Skin epidermis (tissue), 12 donors: Measurements from ENCODE around the gene SBF2.
"Not testable (repeated sequence)": the region's sequence is repeated elsewhere in the genome, so short reads cannot be mapped to it uniquely, and the experiment has no call there.

Experiments
- H3K27ac ChIP-seq, 21 experiments: fragments of 200-600 bp; sonication (generic) in 11 of 21; one replicate each; pipeline ENCODE4 v1.5.0; 2020; ENCODE audit warnings: mild to moderate bottlenecking in 3 of 21, inconsistent platforms in 2 of 21, moderate library complexity in 2 of 21
- H3K4me3 ChIP-seq, 7 experiments: fragments of 200-600 bp; sonication (generic) in 2 of 7; one replicate each; pipeline ENCODE4 v1.5.0; 2020; ENCODE audit warnings: inconsistent platforms in 2 of 7, mild to moderate bottlenecking in 2 of 7, moderate library complexity in 1 of 7

The SBF2 gene

DNA sequence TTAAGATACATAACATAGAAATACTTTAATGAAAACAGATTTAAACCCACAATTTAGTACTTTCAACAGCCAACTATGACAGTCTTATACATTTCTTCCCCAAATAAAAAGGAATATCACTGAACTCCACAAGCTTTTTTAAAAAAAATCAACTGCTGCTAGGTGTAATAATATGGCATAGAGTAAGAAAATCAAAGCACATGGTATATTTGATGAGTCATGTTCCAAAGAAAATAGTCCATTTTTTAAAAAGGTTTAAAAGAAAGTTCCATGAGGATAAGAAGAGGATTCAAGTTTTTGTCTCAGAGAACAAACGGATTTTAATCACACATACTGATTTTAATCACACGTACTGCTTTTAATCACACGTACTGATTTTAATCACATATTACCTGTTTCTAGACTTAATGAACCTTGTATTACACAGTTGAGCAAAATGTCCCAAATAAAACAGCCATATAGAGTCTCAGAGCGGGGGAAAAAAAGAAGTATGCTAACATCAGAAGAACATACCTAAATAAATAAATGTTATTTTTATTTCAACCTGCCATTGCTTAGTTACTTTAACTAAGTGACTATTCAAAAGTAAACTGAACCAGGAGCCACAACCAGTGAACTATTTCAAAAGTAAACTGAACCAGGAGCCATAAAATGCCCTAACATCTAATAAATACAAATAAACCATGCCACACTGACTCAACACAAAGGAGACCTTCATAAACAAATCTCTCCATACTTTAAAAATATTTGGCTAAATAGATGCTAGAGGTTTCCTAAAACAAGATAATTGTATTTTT, 198.4 kb downstream of the SBF2 start:
- Histone ChIP-seq H3K4me3 (no peak overlapping the region), H3K27ac (no peak overlapping the region)

DNA sequence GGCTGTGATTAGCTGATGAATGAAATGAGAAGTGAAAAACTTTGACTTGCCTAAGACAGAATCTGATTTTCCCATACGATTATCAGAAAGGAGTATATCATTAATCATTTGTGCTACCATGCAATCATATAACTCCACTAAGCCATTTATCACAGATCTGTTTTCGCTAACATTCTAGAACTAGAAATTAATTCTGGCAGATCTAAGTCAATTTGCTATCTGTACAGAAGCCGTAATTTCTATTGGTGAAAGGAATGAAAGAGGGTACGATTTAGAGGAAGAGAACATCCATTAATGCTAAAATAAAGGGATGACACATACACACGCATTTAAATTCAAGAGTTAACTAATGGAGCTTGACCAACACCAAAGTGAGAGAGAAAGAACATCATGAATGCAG, 201.6 kb downstream of the SBF2 start:
- H3K4me3 ChIP-seq = no peak overlapping the region
- H3K27ac ChIP-seq = no peak overlapping the region

DNA sequence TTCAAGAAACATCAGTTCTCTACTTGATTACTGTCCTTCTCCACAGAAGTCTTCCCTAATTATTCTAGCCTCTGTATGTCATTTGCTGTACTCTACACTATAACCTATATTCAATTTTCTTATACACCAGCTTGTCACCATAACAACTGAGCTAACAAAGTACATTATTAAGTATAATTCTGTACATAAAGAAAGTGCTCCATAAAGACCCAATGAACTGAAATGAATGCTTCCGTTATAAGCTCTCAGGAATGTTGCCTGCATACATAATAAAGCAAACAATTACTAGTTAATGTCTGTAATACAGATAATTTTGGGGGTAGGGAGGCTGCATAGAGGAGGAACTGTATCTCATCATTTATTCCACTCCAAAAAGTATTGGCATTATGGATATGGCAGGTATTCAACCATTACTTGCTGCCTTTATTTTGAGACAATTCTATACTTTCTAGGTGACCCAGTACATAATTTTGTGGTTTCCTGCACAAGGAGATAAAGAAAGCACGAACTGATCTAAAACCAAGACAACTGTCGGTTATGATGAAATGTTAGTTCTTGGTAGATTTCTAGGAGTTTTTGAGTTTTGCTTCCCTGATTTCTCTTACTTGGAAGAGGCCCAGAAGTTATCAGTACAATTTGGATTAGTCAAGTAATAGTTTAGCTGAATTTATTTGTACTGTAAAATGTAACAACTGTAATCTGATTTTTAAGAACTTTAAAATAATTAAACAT, 202.5 kb downstream of the SBF2 start:
- Histone ChIP-seq H3K4me3 (no peak overlapping the region), H3K27ac (no peak overlapping the region)

DNA sequence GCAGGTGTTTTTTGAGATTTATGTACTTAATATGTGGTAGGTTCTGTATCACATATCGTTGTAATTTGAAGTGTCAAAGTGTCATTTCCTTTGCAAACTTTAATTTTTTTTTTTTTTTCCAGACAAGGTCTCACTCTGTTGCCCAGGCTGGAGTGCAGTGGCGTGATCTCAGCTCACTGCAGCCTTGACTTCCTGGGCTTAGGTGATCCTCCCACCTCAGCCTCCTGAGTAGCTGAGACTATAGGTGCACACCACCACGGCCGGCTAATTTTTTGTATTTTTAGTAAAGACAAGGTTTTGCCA, 206.1 kb downstream of the SBF2 start:
- not testable (repeated sequence) for H3K27ac ChIP-seq, H3K4me3 ChIP-seq

DNA sequence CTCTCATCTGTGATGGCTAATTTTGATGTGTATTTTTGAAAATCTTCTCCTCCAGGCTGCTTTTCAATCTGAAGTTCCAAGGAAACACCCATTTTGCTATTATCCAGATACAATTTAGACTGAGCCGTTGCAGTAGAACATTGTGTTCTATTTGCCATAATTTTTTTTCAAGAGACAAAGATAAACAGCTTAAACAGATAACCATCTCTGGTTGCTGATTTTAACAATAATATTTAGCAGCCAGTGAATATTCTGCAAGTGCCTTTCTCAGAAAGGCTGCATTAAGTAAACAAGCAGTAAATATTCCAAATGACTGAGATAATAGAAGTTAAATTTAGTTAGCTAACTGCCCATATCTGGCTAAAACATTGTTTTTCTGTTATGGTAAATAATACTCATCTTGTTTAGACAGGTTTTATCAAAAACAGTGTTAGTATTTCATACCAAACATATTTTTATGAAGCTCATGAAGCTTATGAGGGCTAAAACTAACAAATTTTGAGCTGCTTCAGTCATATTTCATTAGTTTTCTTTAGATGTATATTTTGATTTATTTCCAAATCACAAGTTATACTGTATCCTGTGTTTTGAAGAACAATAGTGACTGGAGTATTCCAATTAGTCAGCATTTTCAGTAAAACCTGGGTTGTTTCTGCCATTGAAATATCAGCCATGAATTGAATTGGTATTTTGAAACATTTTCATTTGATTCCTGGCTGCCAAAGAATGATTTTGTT, 206.7 kb downstream of the SBF2 start:
- no peak overlapping the region for H3K4me3 ChIP-seq
- H3K27ac ChIP-seq = no peak overlapping the region

DNA sequence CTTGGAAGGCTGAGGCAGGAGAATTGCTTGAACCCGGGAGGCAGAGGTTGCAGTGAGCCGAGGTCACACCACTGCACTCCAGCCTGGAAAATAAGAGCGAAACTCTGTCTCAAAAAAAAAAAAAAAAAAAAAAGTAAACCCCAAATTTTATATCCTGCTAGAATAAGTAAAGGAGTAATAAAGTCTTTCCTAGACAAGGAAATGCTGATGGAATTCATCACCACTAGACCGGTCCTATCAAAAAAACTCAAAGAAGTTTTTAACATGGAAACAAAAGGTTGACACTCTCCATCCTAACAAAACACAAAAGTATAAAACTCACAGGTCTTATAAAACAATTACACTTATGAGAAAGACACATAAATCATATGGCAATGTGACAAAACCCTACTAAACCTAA, 213.9 kb downstream of the SBF2 start:
- Histone ChIP-seq H3K27ac (no peak overlapping the region), H3K4me3 (no peak overlapping the region)

DNA sequence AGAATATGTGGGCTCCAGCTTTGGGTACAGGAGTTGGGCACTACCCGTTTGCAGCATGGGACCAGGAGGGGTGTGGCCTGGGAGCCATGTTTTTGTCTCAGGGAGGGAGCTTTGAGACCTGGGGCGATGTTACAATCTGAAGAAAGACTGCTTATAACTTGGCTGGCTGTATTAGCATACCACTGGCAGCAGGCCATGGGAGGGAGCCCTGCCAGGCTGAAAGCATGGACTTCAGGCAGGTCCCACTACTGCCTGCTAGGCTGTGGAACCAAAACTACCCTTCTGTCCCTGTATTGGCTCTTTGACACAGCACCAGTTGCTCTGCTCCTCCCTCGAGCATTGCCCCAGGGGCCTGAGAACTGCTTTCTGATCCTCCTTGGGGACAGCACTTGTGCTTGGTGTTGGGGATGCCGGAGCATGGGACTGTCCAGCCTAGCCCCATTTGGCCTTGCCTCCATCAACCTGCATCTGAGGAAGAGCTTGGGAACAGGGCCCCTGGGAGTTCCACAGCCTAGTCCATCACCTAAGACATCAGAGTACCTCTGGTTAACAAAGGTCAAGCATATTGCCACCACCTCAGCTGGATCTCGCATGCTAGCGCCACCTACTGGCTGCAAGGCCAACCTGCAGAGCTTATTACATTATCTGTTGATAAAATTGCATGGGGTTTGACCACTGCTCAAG, 217.4 kb downstream of the SBF2 start:
- Histone ChIP-seq H3K4me3 (no peak overlapping the region), H3K27ac (no peak overlapping the region)

DNA sequence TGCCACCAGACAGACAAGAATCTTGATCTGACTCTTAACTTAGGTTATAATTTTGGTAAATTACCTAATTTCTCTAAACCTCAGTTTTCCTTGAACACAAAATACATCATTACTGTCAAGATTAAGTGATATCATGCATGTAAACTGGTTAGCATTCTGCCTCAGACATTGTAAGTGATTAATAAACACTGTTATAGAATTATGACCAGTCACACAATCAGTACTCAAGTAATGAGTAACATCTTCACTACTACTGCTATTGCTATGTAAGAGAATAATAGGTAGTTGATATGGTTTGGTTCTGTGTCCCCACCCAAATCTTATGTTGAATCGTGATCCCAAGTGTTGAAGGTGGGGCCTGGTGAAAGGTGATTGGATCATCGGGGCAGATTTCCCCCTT, 218.9 kb downstream of the SBF2 start:
- Histone ChIP-seq H3K4me3 (no peak overlapping the region), H3K27ac (no peak overlapping the region)

DNA sequence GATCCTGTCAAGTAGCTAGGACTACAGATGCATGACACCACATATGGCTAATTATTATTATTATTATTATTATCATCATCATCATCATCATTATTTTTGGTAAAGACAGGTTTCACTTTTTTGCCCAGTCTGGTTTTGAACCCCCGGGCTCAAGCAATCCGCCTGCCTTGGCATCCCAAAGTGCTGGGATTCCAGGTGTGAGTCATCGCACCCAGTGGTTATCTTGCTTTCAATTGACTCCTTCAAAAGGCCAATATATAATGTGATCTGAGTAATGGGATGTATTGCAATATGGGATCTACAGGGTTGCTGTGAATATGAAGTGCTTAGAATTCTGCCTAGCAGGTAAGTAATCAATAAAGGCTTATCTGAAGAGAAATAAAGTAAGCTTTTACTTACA, 221.2 kb downstream of the SBF2 start:
- Histone ChIP-seq H3K27ac (no peak overlapping the region), H3K4me3 (no peak overlapping the region)

DNA sequence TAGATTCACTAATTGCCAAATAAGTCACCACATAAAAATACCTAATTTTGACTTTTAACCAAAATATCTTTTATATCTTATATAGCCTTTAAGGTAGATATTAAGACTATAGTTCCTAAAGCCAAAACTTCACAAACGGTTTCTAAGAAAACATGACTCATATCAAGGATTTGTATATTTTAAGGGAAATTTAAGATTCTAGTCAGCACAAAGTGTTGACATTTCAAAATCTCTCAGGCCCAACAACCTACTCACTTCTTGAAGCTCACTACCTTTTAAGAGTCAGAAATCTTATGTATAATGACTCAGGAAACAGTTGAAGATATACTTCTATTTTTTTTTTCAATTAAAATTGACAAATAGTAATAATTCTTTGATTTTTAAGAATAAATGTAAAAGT, 221.9 kb downstream of the SBF2 start:
- no peak overlapping the region for H3K4me3 ChIP-seq
- no peak overlapping the region for H3K27ac ChIP-seq

DNA sequence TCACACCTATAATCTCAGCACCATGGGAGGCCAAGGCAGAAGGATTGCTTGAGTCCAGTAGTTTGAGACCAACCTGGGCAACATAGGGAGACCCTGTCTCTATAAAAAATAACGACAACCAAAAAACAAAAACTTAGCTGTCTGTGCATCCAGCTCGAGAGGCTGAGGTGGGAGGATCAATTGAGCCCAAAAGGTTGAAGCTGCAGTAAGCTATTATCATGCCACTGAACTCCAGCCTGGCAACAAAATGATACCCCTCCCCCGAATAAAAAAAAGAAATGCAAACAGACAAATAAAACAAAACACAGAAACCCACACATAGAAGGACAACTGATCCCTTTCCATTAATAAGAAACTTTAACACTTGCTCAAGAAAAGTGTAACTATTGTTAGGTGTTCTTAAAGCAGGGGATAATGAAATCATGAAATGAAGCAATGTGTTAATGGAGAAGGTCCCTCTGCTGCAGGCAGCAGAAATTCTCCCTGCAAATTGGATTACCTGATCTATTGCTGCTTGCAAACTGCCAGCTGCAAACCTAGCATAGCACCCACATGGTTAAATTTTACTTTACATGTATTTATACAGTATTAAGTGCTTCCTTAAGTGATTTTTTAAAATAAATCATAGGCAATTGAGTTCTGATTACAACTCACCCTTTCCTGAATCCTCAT, 226.3 kb downstream of the SBF2 start:
- H3K27ac ChIP-seq = no peak overlapping the region
- H3K4me3 ChIP-seq = no peak overlapping the region

DNA sequence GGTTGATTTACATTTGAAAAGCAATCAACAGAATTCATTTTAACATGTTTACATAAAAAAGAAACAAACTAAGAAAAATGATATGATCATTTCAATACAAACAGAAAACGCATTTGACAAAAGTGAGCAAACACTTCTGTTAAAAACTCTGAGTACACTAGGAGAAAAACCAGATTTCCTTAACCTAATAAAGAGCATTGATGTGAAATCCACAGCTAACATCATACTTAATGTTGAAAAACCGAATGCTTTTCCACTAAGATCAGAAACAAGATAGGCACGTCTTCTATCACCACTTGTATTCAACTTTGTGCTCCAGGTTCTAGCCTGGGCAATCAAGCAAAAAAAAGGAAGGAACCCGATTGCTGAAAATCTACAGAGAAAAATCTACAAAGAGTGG, 227.6 kb downstream of the SBF2 start:
- Histone ChIP-seq H3K27ac (no peak overlapping the region), H3K4me3 (no peak overlapping the region)

DNA sequence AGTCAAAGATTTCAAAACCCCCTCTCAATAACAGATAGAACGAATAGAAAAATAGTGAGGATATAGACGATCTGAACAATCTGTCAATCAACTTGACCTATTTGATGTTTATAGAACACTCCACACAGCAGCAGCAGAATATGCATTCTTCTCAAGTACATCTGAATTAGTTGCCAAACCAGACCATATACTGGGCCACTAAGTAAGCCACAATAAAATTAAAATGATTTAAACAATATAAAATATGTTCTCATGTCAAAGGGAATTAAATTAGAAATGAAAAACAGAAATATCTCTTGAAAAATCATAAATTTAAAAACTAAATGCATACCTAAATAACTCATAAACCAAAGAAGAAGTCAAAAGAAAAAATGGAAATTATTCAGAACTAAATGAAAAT, 229.2 kb downstream of the SBF2 start:
- Histone ChIP-seq H3K27ac (no peak overlapping the region), H3K4me3 (no peak overlapping the region)

DNA sequence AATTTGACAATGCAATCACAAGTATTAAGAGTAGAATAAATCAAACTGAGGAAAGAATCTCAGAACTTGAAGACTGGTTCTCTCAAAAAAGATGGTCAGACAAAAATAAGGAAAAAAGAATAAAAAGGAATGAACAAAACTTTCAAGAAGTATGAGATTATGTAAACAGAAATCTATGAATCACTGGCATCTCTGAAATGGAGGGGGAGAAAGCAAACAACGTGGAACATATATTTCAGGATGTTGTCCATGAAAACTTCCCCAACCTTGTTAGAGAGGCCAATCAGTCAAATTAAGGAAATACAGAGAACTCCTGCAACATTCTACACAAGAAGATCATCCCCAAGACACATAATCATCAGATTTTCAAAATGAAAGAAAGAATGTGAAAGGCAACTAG, 235.7 kb downstream of the SBF2 start:
- no peak overlapping the region for H3K27ac ChIP-seq
- no peak overlapping the region for H3K4me3 ChIP-seq

DNA sequence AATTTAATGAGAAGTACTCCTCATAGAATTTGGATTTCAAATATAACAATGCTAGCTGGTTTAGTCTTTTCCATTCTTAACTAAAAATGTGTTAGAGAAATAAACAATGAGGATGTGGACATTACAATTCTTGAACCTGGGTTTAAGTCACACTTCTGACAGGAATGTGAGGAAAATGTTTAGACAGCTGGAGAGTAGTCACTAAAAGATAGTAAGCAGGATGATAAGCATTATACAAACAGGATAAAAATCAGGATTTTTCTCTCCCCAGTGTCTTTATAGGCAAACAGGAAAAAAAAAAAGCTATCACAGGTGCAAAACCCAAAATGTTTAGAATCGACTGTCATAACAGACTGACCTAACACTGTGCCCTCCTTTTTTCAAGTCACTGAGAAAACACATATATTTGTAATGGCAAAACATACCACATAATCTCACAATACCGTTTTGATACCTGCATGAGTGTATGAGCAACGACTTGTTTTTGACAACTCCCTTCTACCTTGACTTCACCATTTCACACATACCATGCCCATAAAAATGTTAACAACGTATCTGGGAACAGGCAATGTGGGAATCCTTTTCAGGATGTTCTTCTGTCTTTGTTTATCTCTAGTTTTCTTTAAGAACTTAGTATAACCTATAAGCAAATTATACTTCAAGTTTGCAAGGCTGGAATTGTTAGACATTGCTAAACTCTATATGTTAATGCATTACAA, 242.0 kb downstream of the SBF2 start:
- Histone ChIP-seq H3K4me3 (no peak overlapping the region), H3K27ac (no peak overlapping the region)

DNA sequence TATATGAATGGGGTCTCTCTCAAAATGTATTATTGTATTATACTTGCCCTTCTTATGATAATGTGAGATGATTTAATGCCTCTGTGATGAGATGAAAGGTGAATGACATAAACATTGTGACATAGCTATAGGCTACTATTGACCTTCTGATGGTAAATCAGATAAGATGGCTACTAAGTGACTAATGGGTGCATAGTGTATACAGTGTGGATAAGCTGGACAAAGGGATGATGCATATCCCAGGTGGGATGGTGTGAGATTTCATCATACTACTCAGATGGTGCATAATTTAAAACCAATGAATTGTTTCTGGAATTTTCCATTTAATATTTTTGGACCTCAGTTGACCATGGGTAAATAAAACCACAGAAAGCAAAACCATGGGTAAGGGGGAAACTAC, 243.5 kb downstream of the SBF2 start:
- Histone ChIP-seq H3K27ac (no peak overlapping the region), H3K4me3 (no peak overlapping the region)

DNA sequence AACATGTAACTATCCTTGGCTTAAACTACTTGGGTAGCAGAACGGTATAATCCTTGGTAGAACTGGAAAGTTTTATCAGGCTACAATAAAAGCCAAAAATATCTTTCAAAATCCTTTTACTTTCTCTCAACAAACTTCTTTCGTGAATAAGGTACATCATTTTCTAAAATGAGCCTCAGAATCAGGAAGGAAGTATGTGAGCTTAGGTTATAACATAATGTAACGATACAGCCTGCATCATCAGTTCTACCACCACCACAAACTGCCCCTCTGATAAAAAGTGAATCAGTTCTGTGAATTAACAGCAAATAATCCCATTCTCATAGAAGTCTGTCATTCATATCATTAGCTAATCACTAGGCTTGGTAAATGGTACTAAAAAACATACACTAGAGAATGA, 244.3 kb downstream of the SBF2 start:
- Histone ChIP-seq H3K27ac (no peak overlapping the region), H3K4me3 (no peak overlapping the region)

DNA sequence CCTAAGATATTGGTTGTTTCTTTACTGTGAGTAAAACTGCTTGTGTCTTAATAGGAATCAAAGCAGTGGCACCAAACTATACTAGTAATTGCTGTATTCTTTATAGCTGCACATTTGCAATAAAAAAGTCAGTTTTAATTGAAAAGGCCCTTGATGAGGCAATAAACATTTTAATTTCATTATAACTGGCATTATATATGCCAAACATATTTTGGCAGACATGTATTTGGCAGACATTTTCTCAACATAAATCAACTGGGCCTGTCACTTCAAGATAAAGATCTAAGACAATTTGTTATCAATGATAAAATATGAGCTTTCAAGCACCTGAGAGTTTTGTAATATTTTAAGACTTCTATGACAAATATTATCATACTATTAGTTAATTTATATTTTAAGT, 245.7 kb downstream of the SBF2 start:
- Histone ChIP-seq H3K27ac (no peak overlapping the region), H3K4me3 (no peak overlapping the region)

DNA sequence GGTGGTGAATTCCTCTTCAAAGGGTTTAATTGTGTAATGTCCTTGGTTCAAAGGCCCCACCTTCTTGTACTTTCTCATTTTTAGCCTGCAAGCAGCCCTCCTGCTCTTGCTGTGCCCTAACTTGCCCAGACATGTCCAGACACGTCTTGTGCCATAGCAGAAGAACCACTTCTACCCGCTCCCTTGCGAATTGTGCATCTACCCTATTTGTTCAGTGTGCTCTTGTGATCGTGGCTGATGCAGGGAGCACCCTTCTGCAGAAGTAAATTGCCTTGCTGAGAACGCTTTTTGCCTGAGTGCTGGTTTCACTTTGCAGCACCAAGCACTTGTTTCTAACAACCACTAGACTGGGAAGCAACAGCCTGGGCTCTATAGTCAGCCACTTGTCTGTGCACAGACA, 249.4 kb downstream of the SBF2 start:
- H3K27ac ChIP-seq = no peak overlapping the region
- no peak overlapping the region for H3K4me3 ChIP-seq
